D721Med (cell line): ENCODE measurements around the gene UBASH3A.

Experiments
- DNase-seq: peaks from one replicate; pipeline ENCODE4 v3.0.0; 2011; ENCODE audit warnings: low spot score; ENCODE audit not compliant: insufficient read length
- FAIRE-seq: peaks from 2 replicates; lab custom pipeline; 2011; peaks lifted over from hg19 to GRCh38; lab: Jason Lieb, UNC
- CTCF ChIP-seq: IDR thresholded peaks from 2 replicates; pipeline ENCODE4 v1.5.1; 2012; ENCODE audit warnings: mild to moderate bottlenecking, control low read depth; ENCODE audit not compliant: insufficient read depth; ENCODE audit errors: missing control alignments

UBASH3A gene

DNA sequence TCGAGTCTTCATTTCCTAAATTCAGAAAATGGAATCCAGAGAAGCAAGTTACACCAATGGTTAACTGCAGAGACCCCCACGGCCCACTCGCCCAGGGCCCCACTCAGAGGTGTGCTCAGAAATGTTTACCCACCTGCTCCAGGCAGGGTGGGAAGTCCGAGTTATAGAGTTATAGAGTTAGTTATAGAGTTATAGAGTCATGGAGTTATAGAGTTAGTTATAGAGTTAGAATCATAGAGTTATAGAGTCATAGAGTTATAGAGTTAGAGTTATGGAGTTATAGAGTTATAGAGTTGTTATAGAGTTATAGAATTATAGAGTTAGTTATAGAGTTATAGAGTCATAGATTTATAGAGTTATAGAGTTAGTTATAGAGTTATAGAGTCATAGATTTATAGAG, 31.7 kb downstream of the UBASH3A start:
- no peak for DNase-seq
- TF ChIP-seq CTCF, result no peak

GRCh38 chr21:42435833-42436232, 32.1 kb downstream of the UBASH3A start:
- no peak for FAIRE-seq
- TF ChIP-seq CTCF, result no peak
- no peak for DNase-seq

More for the DNA sequence above, 31.7 kb downstream of the UBASH3A start:
- no peak for FAIRE-seq

GRCh38 chr21:42436914-42437313, 33.2 kb downstream of the UBASH3A start:
- FAIRE-seq (no peak), DNase-seq (no peak)
- TF ChIP-seq CTCF, result no peak

- no peak for TF ChIP-seq CTCF
- FAIRE-seq (no peak), DNase-seq (no peak)
Observed at GRCh38 chr21:42437786-42438185, 34.1 kb downstream of the UBASH3A start.

- FAIRE-seq, result no peak
- no peak for DNase-seq
- TF ChIP-seq CTCF, result no peak
Observed at GRCh38 chr21:42438316-42439205, 34.9 kb downstream of the UBASH3A start.

DNA sequence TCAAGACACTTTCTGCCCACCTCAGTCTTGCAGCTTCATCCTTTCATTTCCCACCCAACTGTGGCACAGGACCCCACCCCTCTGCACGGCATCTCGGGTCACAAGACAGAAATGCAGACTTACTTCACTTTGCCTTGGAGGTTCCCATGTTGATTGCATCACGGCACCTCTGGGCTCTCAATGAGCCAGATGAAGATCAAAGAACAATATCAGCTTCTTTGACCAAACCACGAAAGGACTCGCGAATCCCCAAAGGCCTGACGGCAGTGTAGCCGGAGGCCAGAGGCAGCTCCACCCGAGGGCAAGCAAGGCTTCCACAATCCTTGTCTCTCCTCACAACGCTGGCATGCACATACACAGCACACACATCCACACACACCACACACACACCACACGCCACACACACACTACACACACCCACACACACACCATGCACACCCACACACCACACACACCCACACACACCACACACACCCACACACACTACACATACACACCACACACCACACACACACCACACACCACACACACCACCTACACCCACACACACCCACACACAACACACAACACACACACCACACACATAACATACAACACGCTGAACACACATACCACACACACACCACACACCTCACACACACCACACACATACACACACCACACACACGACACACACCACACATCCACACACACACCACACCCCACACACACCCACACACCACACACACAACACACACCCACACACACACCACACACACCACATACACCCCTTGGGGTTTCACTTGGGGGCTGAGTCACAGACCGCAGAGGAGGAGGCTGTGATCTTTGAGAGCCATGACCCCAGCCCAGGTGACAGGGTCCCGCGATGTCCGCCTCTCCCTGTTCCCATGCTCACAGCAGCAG, 35.8 kb downstream of the UBASH3A start:
- no peak for FAIRE-seq
- DNase-seq, result no peak
- no peak for TF ChIP-seq CTCF
